ENCODE measurements around the gene RNU6-1. TPM values are rescaled to one million over a fixed set of nuclear protein-coding genes. Genes with fewer than 3 reads are reported as not detected.

The RNU6-1 gene
- total RNA-seq (2014; rRNA removed; shearing (Covaris generic)), result not detected in 2 replicates

GRCh38 chr15:67839929-67840748 lies at the start of gene RNU6-1:
RNU6-1 (minus strand) TSS chr15:67840045.

DNA sequence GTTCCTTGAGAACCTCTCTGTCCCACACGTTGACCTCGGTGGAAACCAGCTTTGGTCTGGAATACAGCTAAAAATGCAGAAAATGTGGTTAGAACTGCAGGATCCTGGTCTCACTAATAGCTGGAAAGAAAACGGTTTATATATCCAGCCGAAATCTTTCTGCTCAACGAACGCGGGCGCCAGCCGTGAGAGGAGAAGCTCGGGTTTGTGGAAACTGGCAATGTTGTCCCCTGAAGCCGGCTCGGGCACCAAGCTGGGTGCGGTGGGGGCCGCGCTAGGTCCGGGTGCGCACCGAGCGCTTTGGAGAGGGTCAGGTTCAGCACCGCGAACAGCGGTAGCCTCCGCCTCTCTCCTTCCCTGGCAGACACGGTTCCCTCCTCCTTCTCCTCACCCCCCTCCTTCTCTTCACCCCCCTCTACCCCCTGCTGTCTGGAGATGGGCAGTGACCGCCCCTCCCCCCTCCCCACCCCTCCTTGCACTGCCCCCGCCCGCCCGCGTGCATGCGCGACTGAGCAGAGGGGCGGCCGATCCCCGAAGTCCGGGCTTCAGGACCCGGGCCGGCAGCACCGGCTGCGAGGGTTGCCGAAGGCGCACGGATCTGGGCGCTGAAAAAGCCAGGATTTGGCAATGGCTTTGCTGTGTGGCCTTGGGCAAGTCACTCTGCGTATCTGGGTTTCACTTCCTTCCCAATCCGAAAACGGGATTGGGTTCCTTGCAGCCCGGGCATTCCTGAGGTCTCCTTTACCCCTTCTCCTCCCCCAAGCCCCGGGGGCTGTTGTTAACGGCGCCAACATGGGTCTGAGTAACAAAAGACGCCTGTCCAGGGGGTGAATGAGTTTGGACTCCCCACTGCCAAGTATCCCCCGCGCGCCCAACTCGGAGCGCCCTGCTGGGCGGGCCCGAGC lies 14.6 kb downstream of the RNU6-1 start, which contains the start of gene SKOR1:
Gene SKOR1, plus strand, starts transcription at position 534 of the 905 bp plus-strand sequence. Its CDS starts 94 bp downstream, at position 628.

Small RNAs within 50 kb of the gene (small RNA-seq; reads per million reads assigned to genes)
- 3.2 reads per million, percentile 80 among the genes with 10 or more reads in this experiment for gene RNU6-1

Other genes with a start within 250 kb of the RNU6-1 start
- 0.53 and 1.1 TPM in 2 replicates for gene SKOR1, start 14.5 kb downstream of the RNU6-1 start, total RNA-seq (2014; rRNA removed; shearing (Covaris generic))
- 7.9 and 19.5 TPM in 2 replicates for gene PIAS1, start 214.3 kb upstream of the RNU6-1 start, total RNA-seq (2014; rRNA removed; shearing (Covaris generic))